SU-DHL-6 (cell line): ENCODE data around the gene ETFB.

Experiments
- CTCF ChIP-seq: fragments of 200-600 bp; sonication (generic); IDR thresholded peaks from one replicate; pipeline ENCODE4 v1.5.1; 2017; ENCODE audit warnings: antibody characterized with exemption, mild to moderate bottlenecking, low read length, moderate library complexity; ENCODE audit not compliant: insufficient read depth, poor library complexity, severe bottlenecking
- EZH2phosphoT487 ChIP-seq: fragments of 200-600 bp; sonication (generic), shearing (Covaris generic); conservative IDR thresholded peaks from 2 replicates; pipeline ENCODE4 v1.6.1; 2018; ENCODE audit warnings: mild to moderate bottlenecking, antibody characterized with exemption, low read length, moderate library complexity, mixed read lengths

DNA sequence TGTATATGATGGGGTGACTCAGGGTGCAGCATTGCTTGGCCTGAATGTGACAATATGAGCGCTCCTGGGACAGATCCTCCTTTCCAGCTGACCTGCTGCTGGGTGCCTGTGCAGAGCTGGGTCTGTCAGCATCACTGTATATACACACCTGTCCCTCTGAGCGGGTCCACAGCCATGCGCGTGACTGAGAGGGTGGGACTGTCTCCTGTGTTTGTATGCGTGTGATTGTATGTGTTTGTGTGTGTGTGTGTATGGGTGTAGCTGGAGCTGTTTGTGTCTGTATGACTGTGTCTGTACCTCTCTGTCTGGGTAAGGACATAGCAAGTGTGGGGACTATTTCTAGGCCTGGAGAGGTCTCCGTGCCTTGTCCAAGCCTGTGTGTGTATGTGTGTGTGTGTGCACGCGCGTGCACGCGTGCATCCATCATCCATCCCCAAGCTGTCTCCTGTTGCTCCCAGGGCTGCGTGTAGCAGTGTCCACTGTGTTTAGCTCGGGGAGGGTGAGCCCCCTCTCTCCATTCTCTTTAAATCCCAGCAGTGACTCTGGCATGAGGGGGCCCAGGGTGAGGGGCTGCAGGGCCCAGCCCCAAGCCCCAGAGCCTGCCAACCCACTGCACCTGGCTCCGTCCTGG is 46.4 kb downstream of the ETFB start:
- no peak for TF ChIP-seq CTCF
- TF ChIP-seq EZH2phosphoT487: no peak
